Activated CD8-positive, alpha-beta T cell treated with anti-CD3 and anti-CD28 coated beads for 36 hours (primary cell): ENCODE measurements around the gene MLN. TPM values are rescaled to one million over a fixed set of nuclear protein-coding genes. Genes with fewer than 3 reads are reported as not detected.

Experiments
- ATAC-seq: fragments of 200-7000 bp; cut with Tn5 transposase; one replicate; pipeline ENCODE4 v1.10.0; 2021; ENCODE audit warnings: mild to moderate bottlenecking, moderate library complexity
- CTCF ChIA-PET: fragments of 350-600 bp; sonication (Branson Sonifier 250); formaldehyde crosslinking; loops from one replicate; lab custom pipeline; 2021; ENCODE audit warnings: antibody characterized with exemption; lab: Charles Lee
- POLR2A ChIA-PET: fragments of 350-600 bp; sonication (Branson Sonifier 250); formaldehyde crosslinking; loops from one replicate; lab custom pipeline; 2021; ENCODE audit warnings: antibody characterized with exemption; lab: Charles Lee
- DNase-seq: peaks from one replicate; pipeline ENCODE4 v3.0.0-alpha.2; 2020
- H3K27ac Mint-ChIP-seq: one replicate; pipeline ENCODE4 v1.8.0; 2021; ENCODE audit warnings: mild to moderate bottlenecking, mixed read lengths
- H3K27me3 Mint-ChIP-seq: one replicate; pipeline ENCODE4 v1.8.0; 2021; ENCODE audit warnings: mixed read lengths
- H3K36me3 Mint-ChIP-seq: one replicate; pipeline ENCODE4 v1.8.0; 2021; ENCODE audit warnings: low read depth, mixed read lengths
- H3K4me1 Mint-ChIP-seq: one replicate; pipeline ENCODE4 v1.8.0; 2021; ENCODE audit warnings: low read depth, mixed read lengths
- H3K4me3 Mint-ChIP-seq: one replicate; pipeline ENCODE4 v1.8.0; 2021; ENCODE audit warnings: mild to moderate bottlenecking, moderate library complexity, mixed read lengths
- H3K9me3 Mint-ChIP-seq: one replicate; pipeline ENCODE4 v1.8.0; 2021; ENCODE audit warnings: mixed read lengths
- intact Hi-C: fragments of 100-400 bp; cut with micrococcal nuclease; formaldehyde crosslinking; loops from one replicate; pipeline ENCODE4 v1.10.0; 2022
- total RNA-seq, 2 experiments: library from RNA; stranded (reverse); gene quantifications; one replicate each; pipeline ENCODE4 v1.2.3, GENCODE V29; 2021
- TF ChIP-seq, protein P1 (sequence below): fragments of 200-600 bp; IDR thresholded peaks from one replicate; pipeline ENCODE4 v1.8.0; 2022; ENCODE audit warnings: antibody characterized with exemption, mild to moderate bottlenecking

Gene MLN
- total RNA-seq, 2 experiments from 2014 or later, result not detected

DNA sequence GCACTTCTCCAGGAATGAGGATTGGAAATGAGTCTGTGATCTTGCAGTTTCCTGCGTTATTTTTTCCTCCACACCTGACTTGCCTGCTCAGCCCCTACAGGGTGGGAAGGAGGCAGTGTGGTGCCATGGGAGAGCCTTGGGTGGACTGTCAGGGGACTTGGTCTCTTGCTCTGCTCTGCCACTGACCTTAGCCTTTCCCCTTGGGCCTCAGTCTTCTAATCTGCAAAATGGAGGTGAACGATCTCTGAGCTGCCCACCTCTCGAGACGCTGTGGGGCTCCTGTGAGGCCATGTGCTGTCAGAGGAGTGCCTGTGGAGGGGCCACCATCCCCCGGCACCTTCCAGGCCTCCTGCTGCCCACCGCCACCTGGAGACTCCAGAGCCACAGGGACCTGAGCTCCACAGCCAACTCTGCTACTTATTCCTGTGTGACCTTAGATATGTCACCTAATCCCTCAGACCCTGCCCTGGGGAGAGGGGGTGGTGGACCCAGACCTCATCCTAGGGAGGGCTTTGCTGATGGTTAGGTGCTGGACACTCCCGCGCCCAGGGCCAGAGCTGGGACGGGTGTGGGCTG lies 45.8 kb upstream of the MLN start:
- Mint-ChIP-seq H3K4me3 (no peak overlapping the region), H3K27me3 (peaks cover 15% of the 10 kb centered on the region), H3K9me3 (no peaks in the 10 kb centered on the region), H3K4me1 (no peaks in the 10 kb centered on the region), H3K27ac (no peak overlapping the region), H3K36me3 (no peaks in the 10 kb centered on the region)
- ATAC-seq, result no peak
- intact Hi-C loops, result loop anchor here (10.0 kb wide), 1 partner anchor 175 kb away; no protein-coding TSS in a partner anchor
- no peak for DNase-seq
- TF ChIP-seq, protein P1, sequence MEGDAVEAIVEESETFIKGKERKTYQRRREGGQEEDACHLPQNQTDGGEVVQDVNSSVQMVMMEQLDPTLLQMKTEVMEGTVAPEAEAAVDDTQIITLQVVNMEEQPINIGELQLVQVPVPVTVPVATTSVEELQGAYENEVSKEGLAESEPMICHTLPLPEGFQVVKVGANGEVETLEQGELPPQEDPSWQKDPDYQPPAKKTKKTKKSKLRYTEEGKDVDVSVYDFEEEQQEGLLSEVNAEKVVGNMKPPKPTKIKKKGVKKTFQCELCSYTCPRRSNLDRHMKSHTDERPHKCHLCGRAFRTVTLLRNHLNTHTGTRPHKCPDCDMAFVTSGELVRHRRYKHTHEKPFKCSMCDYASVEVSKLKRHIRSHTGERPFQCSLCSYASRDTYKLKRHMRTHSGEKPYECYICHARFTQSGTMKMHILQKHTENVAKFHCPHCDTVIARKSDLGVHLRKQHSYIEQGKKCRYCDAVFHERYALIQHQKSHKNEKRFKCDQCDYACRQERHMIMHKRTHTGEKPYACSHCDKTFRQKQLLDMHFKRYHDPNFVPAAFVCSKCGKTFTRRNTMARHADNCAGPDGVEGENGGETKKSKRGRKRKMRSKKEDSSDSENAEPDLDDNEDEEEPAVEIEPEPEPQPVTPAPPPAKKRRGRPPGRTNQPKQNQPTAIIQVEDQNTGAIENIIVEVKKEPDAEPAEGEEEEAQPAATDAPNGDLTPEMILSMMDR, result no peak
- POLR2A ChIA-PET, result interaction anchor here (1.4 to 1.7 kb wide), 2 partner anchors 9 to 55 kb away, joined by 3 to 6 read pairs; no protein-coding TSS in a partner anchor
- CTCF ChIA-PET, result interaction anchor here (1.0 to 1.6 kb wide), 2 partner anchors 78 to 154 kb away, joined by 3 read pairs; no protein-coding TSS in a partner anchor

DNA sequence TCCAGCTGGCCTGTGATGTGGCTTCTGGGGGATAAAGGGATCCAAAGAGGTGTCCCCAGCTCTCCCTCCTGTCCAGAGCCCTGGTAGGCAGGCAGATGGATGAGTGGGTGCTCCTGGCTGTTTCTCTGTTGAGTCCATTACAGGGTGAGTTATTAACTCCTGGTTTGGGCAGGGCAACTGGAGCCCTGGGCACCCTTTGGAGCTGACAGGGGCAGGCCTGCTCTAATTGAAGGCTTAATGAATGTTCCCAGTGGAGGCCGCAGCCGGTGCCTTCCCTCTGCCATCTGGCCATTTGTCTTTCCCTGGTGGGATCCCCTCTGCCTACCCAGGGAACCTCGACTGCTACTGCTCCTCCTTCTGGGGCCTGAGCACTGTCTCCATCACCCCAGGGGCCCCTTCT lies 44.7 kb upstream of the MLN start:
- TF ChIP-seq, protein P1, result no peak
- no peak for ATAC-seq
- intact Hi-C loops, result no loop called here
- no peaks in the 10 kb centered on the region for H3K36me3 Mint-ChIP-seq
- CTCF ChIA-PET, result interaction anchor here (1.0 to 1.6 kb wide), 3 partner anchors 9 to 155 kb away, joined by 3 to 4 read pairs (median 3); no protein-coding TSS in a partner anchor
- POLR2A ChIA-PET, result interaction anchor here (1.7 kb wide), 1 partner anchor 8 kb away, joined by 6 read pairs; no protein-coding TSS in a partner anchor
- H3K4me1 Mint-ChIP-seq, result no peaks in the 10 kb centered on the region
- no peaks in the 10 kb centered on the region for H3K9me3 Mint-ChIP-seq
- peaks cover 11% of the 10 kb centered on the region for H3K27me3 Mint-ChIP-seq
- DNase-seq, result no peak
- H3K27ac Mint-ChIP-seq, result no peak overlapping the region
- no peak overlapping the region for H3K4me3 Mint-ChIP-seq

DNA sequence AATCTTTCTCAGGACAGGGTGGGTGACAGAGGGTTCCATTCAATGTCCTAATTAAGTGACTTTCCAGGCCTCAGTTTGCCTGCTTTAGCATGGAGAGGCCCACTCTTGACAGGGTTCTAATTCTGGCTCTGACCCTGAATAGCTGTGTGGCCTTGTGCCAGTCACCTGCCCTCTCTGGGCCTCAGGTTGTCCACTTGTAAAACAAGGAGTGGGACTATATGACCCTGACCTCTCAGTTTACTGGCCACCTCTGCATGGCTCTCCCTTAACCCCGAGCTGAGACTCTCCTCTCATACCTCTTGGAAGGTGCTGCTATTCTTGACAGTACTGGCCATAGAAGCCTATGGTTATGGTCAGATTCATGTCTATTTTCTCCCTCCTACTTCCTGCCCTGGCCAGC lies 44.1 kb upstream of the MLN start:
- POLR2A ChIA-PET, result no interaction called here
- TF ChIP-seq, protein P1, result no peak
- CTCF ChIA-PET, result interaction anchor here (1.0 to 1.6 kb wide), 3 partner anchors 8 to 156 kb away, joined by 3 to 4 read pairs (median 3); no protein-coding TSS in a partner anchor
- Mint-ChIP-seq H3K4me3 (no peak overlapping the region), H3K27ac (no peak overlapping the region), H3K36me3 (no peaks in the 10 kb centered on the region), H3K9me3 (no peaks in the 10 kb centered on the region), H3K4me1 (no peaks in the 10 kb centered on the region), H3K27me3 (peaks cover 11% of the 10 kb centered on the region)
- DNase-seq (no peak), ATAC-seq (no peak)
- intact Hi-C loops, result no loop called here

DNA sequence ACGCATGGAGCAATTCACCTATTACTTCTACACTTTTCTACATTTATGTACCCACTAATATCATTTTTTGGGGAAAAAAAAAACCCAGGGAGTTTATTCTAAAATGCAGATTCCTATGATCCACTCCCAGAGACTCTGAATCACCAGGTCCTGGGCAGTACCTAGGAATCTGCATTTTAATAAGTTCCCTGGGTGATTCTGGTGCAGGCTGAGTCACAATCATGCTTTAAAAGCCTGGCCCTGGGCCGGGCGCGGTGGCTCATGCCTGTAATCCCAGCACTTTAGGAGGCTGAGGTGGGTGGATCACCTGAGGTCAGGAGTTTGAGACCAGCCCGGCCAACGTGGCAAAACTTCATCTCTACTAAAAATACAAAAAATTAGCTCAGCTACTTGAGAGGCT lies 43.3 kb upstream of the MLN start:
- ChIA-PET POLR2A (no interaction called here), CTCF (no interaction called here)
- peaks cover 10% of the 10 kb centered on the region for H3K27me3 Mint-ChIP-seq

DNA sequence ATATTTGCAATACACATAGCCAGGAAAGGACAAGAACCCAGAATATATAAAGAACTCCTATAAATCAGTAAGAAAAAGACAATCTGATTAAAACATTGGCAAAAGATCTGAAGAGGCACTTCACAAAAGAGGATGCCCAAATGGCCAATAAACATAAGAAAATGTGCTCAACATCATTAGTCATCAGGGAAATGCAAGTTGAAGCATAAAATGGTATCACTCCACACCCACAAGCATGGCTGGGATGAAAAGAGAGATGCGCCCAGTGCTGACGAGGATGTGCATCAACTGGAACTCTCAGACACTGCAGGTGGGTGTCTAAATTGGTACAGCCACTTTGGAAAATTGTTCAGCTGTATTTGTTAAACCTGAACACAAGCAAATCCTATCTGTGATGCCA lies 42.4 kb upstream of the MLN start:
- ATAC-seq (no peak), DNase-seq (no peak)
- Mint-ChIP-seq H3K4me1 (no peaks in the 10 kb centered on the region), H3K4me3 (no peak overlapping the region), H3K36me3 (no peaks in the 10 kb centered on the region), H3K27me3 (peaks cover 6% of the 10 kb centered on the region), H3K9me3 (no peaks in the 10 kb centered on the region), H3K27ac (no peak overlapping the region)
- POLR2A ChIA-PET, result no interaction called here
- TF ChIP-seq, protein P1, result no peak
- CTCF ChIA-PET, result no interaction called here
- intact Hi-C loops, result no loop called here

More for the DNA sequence above, 43.3 kb upstream of the MLN start:
- intact Hi-C loops, result no loop called here
- no peak overlapping the region for H3K27ac Mint-ChIP-seq
- H3K9me3 Mint-ChIP-seq, result no peaks in the 10 kb centered on the region
- TF ChIP-seq, protein P1, result no peak
- DNase-seq (no peak), ATAC-seq (no peak)
- H3K4me1 Mint-ChIP-seq, result no peaks in the 10 kb centered on the region
- no peak overlapping the region for H3K4me3 Mint-ChIP-seq
- H3K36me3 Mint-ChIP-seq, result no peaks in the 10 kb centered on the region
